HepG2 (cell line): ENCODE data around the gene SYVN1. TPM values are rescaled to one million over a fixed set of nuclear protein-coding genes. Genes with fewer than 3 reads are reported as not detected.

ENCODE experiments used
- FOXC1 ChIP-seq: sonication (generic); formaldehyde crosslinking; IDR thresholded peaks from 2 replicates; pipeline ENCODE4 v1.8.0; 2022; ENCODE audit warnings: mild to moderate bottlenecking, missing genetic modification reagents, borderline replicate concordance
- FOXK2 ChIP-seq: fragments of 450-650 bp; IDR thresholded peaks from 2 replicates; pipeline ENCODE4 v1.6.1; 2016
- FOXP1 ChIP-seq, 2 experiments: fragments of 450-650 bp in 1 of 2; IDR thresholded peaks; 2 replicates each; pipeline ENCODE4 v1.6.1; 2017 to 2018; ENCODE audit warnings: antibody characterized with exemption in 1 of 2
- GABPA ChIP-seq, 2 experiments: IDR thresholded peaks; 2 replicates each; pipeline ENCODE4 v1.6.1; 2011 to 2016; ENCODE audit warnings: low read depth in 2 of 2, low read length in 1 of 2, missing biosample characterization in 1 of 2, missing genetic modification characterization in 1 of 2
- GTF2F1 ChIP-seq: fragments of 150-350 bp; IDR thresholded peaks from 2 replicates; pipeline ENCODE4 v1.6.1; 2014; ENCODE audit warnings: low read length
- HHEX ChIP-seq: IDR thresholded peaks from 2 replicates; pipeline ENCODE4 v1.6.1; 2016; ENCODE audit warnings: control low read depth
- MBNL3 ChIP-seq: fragments of 250-450 bp; sonication (Bioruptor Pico); conservative IDR thresholded peaks from 2 replicates; pipeline ENCODE4 v1.8.0; 2022; ENCODE audit warnings: mild to moderate bottlenecking, inconsistent platforms
- MYC ChIP-seq: sonication (generic); formaldehyde crosslinking; IDR thresholded peaks from 2 replicates; pipeline ENCODE4 v1.9.0; 2021; ENCODE audit warnings: missing genetic modification reagents, borderline replicate concordance
- NFYC ChIP-seq: IDR thresholded peaks from 2 replicates; pipeline ENCODE4 v1.6.1; 2016; ENCODE audit warnings: missing genetic modification reagents, missing compliant biosample characterization
- NR2F6 ChIP-seq, 2 experiments: IDR thresholded peaks; 2 replicates each; pipeline ENCODE4 v1.6.1; 2016; ENCODE audit warnings: antibody characterized with exemption in 1 of 2, mild to moderate bottlenecking in 1 of 2
- PHF21A ChIP-seq: sonication (generic); formaldehyde crosslinking; IDR thresholded peaks from 2 replicates; pipeline ENCODE4 v1.5.0; 2020; ENCODE audit warnings: mild to moderate bottlenecking, missing genetic modification reagents
- PPARG ChIP-seq: conservative IDR thresholded peaks from 2 replicates; pipeline ENCODE4 v1.6.1; 2016; ENCODE audit warnings: missing biosample characterization, missing genetic modification reagents
- RARA ChIP-seq: IDR thresholded peaks from 2 replicates; pipeline ENCODE4 v1.6.1; 2016; ENCODE audit warnings: missing genetic modification reagents, missing compliant biosample characterization
- SNAPC4 ChIP-seq: sonication (generic); formaldehyde crosslinking; IDR thresholded peaks from 2 replicates; pipeline ENCODE4 v1.4.0; 2020; ENCODE audit warnings: mild to moderate bottlenecking, missing genetic modification reagents
- SNRNP70 ChIP-seq: fragments of 200-400 bp; formaldehyde crosslinking; IDR thresholded peaks from 2 replicates; pipeline ENCODE4 v1.6.1; 2017; ENCODE audit warnings: mild to moderate bottlenecking, low read depth, low read length, moderate library complexity
- TCF7L2 ChIP-seq: IDR thresholded peaks from 2 replicates; pipeline ENCODE4 v1.6.1; 2011; ENCODE audit warnings: mild to moderate bottlenecking, low read depth, low read length, moderate library complexity
- ZNF275 ChIP-seq: sonication (generic); formaldehyde crosslinking; IDR thresholded peaks from 2 replicates; pipeline ENCODE4 v1.8.0; 2022; ENCODE audit warnings: missing genetic modification reagents, mild to moderate bottlenecking, inconsistent platforms, borderline replicate concordance
- ZNF30 ChIP-seq: sonication (generic); formaldehyde crosslinking; IDR thresholded peaks from 2 replicates; pipeline ENCODE4 v1.5.0; 2020; ENCODE audit warnings: mild to moderate bottlenecking, missing genetic modification reagents
- ZNF446 ChIP-seq: sonication (generic); formaldehyde crosslinking; IDR thresholded peaks from 2 replicates; pipeline ENCODE4 v1.5.0; 2020; ENCODE audit warnings: mild to moderate bottlenecking, missing genetic modification reagents
- ZNF598 ChIP-seq: sonication (generic); formaldehyde crosslinking; IDR thresholded peaks from 2 replicates; pipeline ENCODE4 v1.5.1; 2020; ENCODE audit warnings: mild to moderate bottlenecking, missing genetic modification reagents, borderline replicate concordance
- ZNF629 ChIP-seq: sonication (generic); formaldehyde crosslinking; conservative IDR thresholded peaks from 2 replicates; pipeline ENCODE4 v1.5.0; 2020; ENCODE audit warnings: missing genetic modification reagents
- ZNF704 ChIP-seq: sonication (generic); formaldehyde crosslinking; IDR thresholded peaks from 2 replicates; pipeline ENCODE4 v1.8.1; 2023; ENCODE audit warnings: mild to moderate bottlenecking, inconsistent platforms, moderate library complexity, missing genetic modification reagents, borderline replicate concordance
- ZNF777 ChIP-seq: sonication (generic); formaldehyde crosslinking; IDR thresholded peaks from 2 replicates; pipeline ENCODE4 v1.4.0; 2020; ENCODE audit warnings: missing genetic modification reagents
- polyA plus RNA-seq, 8 experiments: library from polyadenylated mRNA; depleted of rRNA in 3 of 8; stranded (reverse) in 7 of 8; unstranded in 1 of 8; fragments of >200 nt; fragmentation: Illumina TruSeq in 4 of 8; extraction: Trizol in 4 of 8; gene quantifications; 2 replicates each; pipeline versions ENCODE4 v1.2.1 to v1.2.3, GENCODE V29; 2011 to 2016; ENCODE audit warnings: low read depth in 4 of 8, missing spikeins in 1 of 8, mixed read lengths in 1 of 8; ENCODE audit not compliant: insufficient read depth in 1 of 8
- total RNA-seq, 5 experiments: library from RNA; depleted of rRNA; stranded (reverse); fragments of >200 nt; fragmentation: Illumina TruSeq; extraction: Trizol; gene quantifications; 2 replicates each; pipeline ENCODE4 v1.2.3, GENCODE V29; 2016; ENCODE audit warnings: low read depth in 1 of 5

The SYVN1 gene
- total and polyA plus RNA-seq, 2 of the 13 experiments (the other 11 are each of a cell fraction or from before 2014, with no cell fraction given): 10.3 to 22.5 TPM

- peak; percentile 77; the same call in 1 of the 2 replicates for TF ChIP-seq PHF21A (CRISPR knock-in tag)
- TF ChIP-seq ZNF446: no peak
- TF ChIP-seq ZNF777: peak; percentile 47; the same call in 1 of the 2 replicates
- TF ChIP-seq FOXK2: peak; percentile 55; the same call in 1 of the 2 replicates
- TF ChIP-seq NFYC (CRISPR knock-in tag): peak; percentile 38; the same call in 1 of the 2 replicates
- TF ChIP-seq ZNF629: 0 out of 2 replicates have a peak, but pooled peaks have one; percentile 18
- TF ChIP-seq MYC (CRISPR knock-in tag): peak; percentile 77; the same call in 1 of the 2 replicates
- TF ChIP-seq GTF2F1: peak; percentile 77; the same call in 1 of the 2 replicates
- TF ChIP-seq TCF7L2: no peak
- peak; percentile 54; the same call in 1 of the 2 replicates for TF ChIP-seq ZNF275 (CRISPR knock-in tag)
- TF ChIP-seq RARA (CRISPR knock-in tag): peak; percentile 36
- TF ChIP-seq ZNF704 (CRISPR knock-in tag): no peak
- no peak for TF ChIP-seq SNRNP70
- 0 out of 2 replicates have a peak, but pooled peaks have one; percentile 40 for TF ChIP-seq PPARG (CRISPR knock-in tag)
- no peak for TF ChIP-seq HHEX (CRISPR knock-in tag)
- peak; percentile 54; the same call in 1 of the 2 replicates for TF ChIP-seq SNAPC4
- TF ChIP-seq MBNL3 (CRISPR knock-in tag): no peak
- no peak; the same call in none of the 2 replicates for TF ChIP-seq FOXC1
- TF ChIP-seq GABPA (IDR thresholded peaks at IDR 0.05; ENCODE audit: low read depth, low read length): peak; percentile 84
- peak; percentile 94 for TF ChIP-seq GABPA (CRISPR knock-in tag; IDR thresholded peaks at IDR 0.05; ENCODE audit: low read depth)
- no peak for TF ChIP-seq ZNF30 (CRISPR knock-in tag)
- TF ChIP-seq ZNF598 (CRISPR knock-in tag): 0 out of 2 replicates have a peak, but pooled peaks have one; percentile 16
- TF ChIP-seq NR2F6 (IDR thresholded peaks at IDR 0.05): peak; percentile 59
- TF ChIP-seq NR2F6 (CRISPR knock-in tag; IDR thresholded peaks at IDR 0.05): peak; percentile 77
- no peak for TF ChIP-seq FOXP1 (IDR thresholded peaks at IDR 0.05)
- peak; percentile 54; the same call in 1 of the 2 replicates for TF ChIP-seq FOXP1 (CRISPR knock-in tag; IDR thresholded peaks at IDR 0.05)
Observed at GRCh38 chr11:65095974-65096806, 38.1 kb downstream of the SYVN1 start, which contains the start of gene VPS51 (continued).
